Measurements from ENCODE around the gene MIA2.
A peak's percentile ranks its signal among the peaks of the same experiment; 100 is the strongest.
"Not testable (repeated sequence)": the region's sequence is repeated elsewhere in the genome, so short reads cannot be mapped to it uniquely, and the experiment has no call there.

Gene MIA2

GRCh38 chr14:39233680-39234326 lies at the start of gene MIA2:
MIA2 (plus strand) TSS chr14:39233915; CDS start chr14:39234115, 200 bp downstream.
- no peak for DNase-seq

GRCh38 chr14:39184628-39185255 lies 49.0 kb upstream of the MIA2 start:
- DNase-seq, result no peak

- no peak for DNase-seq
These were observed 48.3 kb upstream of the MIA2 start for GRCh38 chr14:39185256-39186049.

GRCh38 chr14:39186941-39187525 lies 46.7 kb upstream of the MIA2 start:
- no peak for DNase-seq

- DNase-seq, result no peak
These were observed 29.8 kb upstream of the MIA2 start for GRCh38 chr14:39203659-39204606.

- not testable (repeated sequence) for DNase-seq
These were observed 26.3 kb upstream of the MIA2 start for GRCh38 chr14:39207430-39207829.

- no peak for DNase-seq
These were observed 22.5 kb upstream of the MIA2 start for GRCh38 chr14:39211109-39211741.

GRCh38 chr14:39212034-39212433 lies 21.7 kb upstream of the MIA2 start:
- DNase-seq, result no peak

- peak; percentile 84 to 88 for DNase-seq
These were observed 21.0 kb upstream of the MIA2 start for GRCh38 chr14:39212693-39213092.

- DNase-seq, result no peak
These were observed 16.4 kb upstream of the MIA2 start for GRCh38 chr14:39217214-39217879.

- no peak for DNase-seq
These were observed 15.4 kb upstream of the MIA2 start for GRCh38 chr14:39218171-39218769.

GRCh38 chr14:39219075-39219499 lies 14.6 kb upstream of the MIA2 start:
- no peak for DNase-seq

GRCh38 chr14:39220473-39220872 lies 13.2 kb upstream of the MIA2 start:
- DNase-seq, result not testable (repeated sequence)

- DNase-seq, result no peak
These were observed 5.7 kb upstream of the MIA2 start for GRCh38 chr14:39228044-39228443.

GRCh38 chr14:39228509-39229221 lies 5.0 kb upstream of the MIA2 start:
- DNase-seq, result no peak

GRCh38 chr14:39229222-39229543 lies 4.5 kb upstream of the MIA2 start:
- DNase-seq, result no peak

- no peak for DNase-seq
These were observed 4.1 kb upstream of the MIA2 start for GRCh38 chr14:39229601-39230110.

GRCh38 chr14:39230416-39231035 lies 3.2 kb upstream of the MIA2 start:
- DNase-seq, result no peak

GRCh38 chr14:39231751-39232553 lies 1.8 kb upstream of the MIA2 start:
- DNase-seq, result peak; percentile 58 to 61

Data from AML-193 (cell line).